Endodermal cell (in vitro differentiated cells): ENCODE results near the gene ARL4D. TPM values are rescaled to one million over a fixed set of nuclear protein-coding genes. Genes with fewer than 3 reads are reported as not detected.
"Not testable (repeated sequence)": the region's sequence is repeated elsewhere in the genome, so short reads cannot be mapped to it uniquely, and the experiment has no call there.

ENCODE experiments used
- DNase-seq: peaks from one replicate; pipeline ENCODE4 v3.0.0-alpha.2; 2017
- H3K27ac ChIP-seq: 2 replicates; pipeline ENCODE4 v1.5.1; 2013; ENCODE audit warnings: mild to moderate bottlenecking, low read depth, low read length, moderate library complexity
- H3K27me3 ChIP-seq: 2 replicates; pipeline ENCODE4 v1.6.1; 2013; ENCODE audit warnings: mild to moderate bottlenecking, low read length, moderate library complexity; ENCODE audit not compliant: insufficient read depth, control insufficient read depth, poor library complexity, severe bottlenecking
- H3K36me3 ChIP-seq: 2 replicates; pipeline ENCODE4 v1.7.0; 2013; ENCODE audit warnings: mild to moderate bottlenecking, low read length, moderate library complexity; ENCODE audit not compliant: control insufficient read depth, insufficient read depth
- H3K4me1 ChIP-seq: one replicate; pipeline ENCODE4 v1.7.0; 2013; ENCODE audit warnings: low read length; ENCODE audit not compliant: control insufficient read depth, insufficient read depth
- H3K4me3 ChIP-seq: 2 replicates; pipeline ENCODE4 v1.5.1; 2013; ENCODE audit warnings: mild to moderate bottlenecking, low read length, moderate library complexity
- H3K9ac ChIP-seq: 2 replicates; pipeline ENCODE4 v1.6.1; 2013; ENCODE audit warnings: mild to moderate bottlenecking, low read length, moderate library complexity; ENCODE audit not compliant: poor library complexity, severe bottlenecking; ENCODE audit errors: extremely low read depth
- H3K9me3 ChIP-seq: 2 replicates; pipeline ENCODE4 v1.6.1; 2013; ENCODE audit warnings: mild to moderate bottlenecking, low read length, moderate library complexity; ENCODE audit not compliant: control insufficient read depth
- H3K27ac Mint-ChIP-seq: 2 replicates; pipeline ENCODE4 v1.8.0; 2020; ENCODE audit warnings: mixed read lengths
- H3K27me3 Mint-ChIP-seq: 2 replicates; pipeline ENCODE4 v1.8.0; 2021; ENCODE audit warnings: mild to moderate bottlenecking, mixed read lengths; ENCODE audit not compliant: insufficient read depth
- H3K36me3 Mint-ChIP-seq: 2 replicates; pipeline ENCODE4 v1.8.0; 2020; ENCODE audit warnings: low read depth, mixed read lengths
- H3K4me1 Mint-ChIP-seq: 2 replicates; pipeline ENCODE4 v1.8.0; 2020; ENCODE audit warnings: mixed read lengths
- H3K4me3 Mint-ChIP-seq: 2 replicates; pipeline ENCODE4 v1.8.0; 2020; ENCODE audit warnings: mild to moderate bottlenecking, moderate library complexity, mixed read lengths
- H3K9me3 Mint-ChIP-seq: 2 replicates; pipeline ENCODE4 v1.8.0; 2020; ENCODE audit warnings: mild to moderate bottlenecking, mixed read lengths
- CTCF ChIP-seq: fragments of 200-600 bp; sonication (generic); conservative IDR thresholded peaks from 2 replicates; pipeline ENCODE4 v1.5.0; 2021; ENCODE audit warnings: antibody characterized with exemption, mild to moderate bottlenecking
- WGBS, 2 experiments: methylation state at CpG; one replicate each; pipeline versions ENCODE4 v1.1.5 to v1.1.7; 2013; ENCODE audit warnings: missing lambda C conversion rate in 2 of 2, mixed read lengths in 1 of 2; ENCODE audit not compliant: insufficient coverage in 1 of 2, insufficient read length in 1 of 2; 5-methylcytosine and 5-hydroxymethylcytosine counted together
- total RNA-seq, 2 donors: library from RNA; stranded (reverse); fragmentation: NEBNext Ultra II Directional in 1 of 2; extraction: Animal tissue kit (Norgen Biotek cat#: 25700) in 1 of 2; gene quantifications; 2 replicates in 1 of 2; 3 replicates in 1 of 2; pipeline ENCODE4 v1.2.1, GENCODE V29; 2021

The ARL4D gene
- total RNA-seq, 2 donors from 2014 or later, result 129 to 142 TPM

- peak; percentile 56 for DNase-seq
- no peak overlapping the region for H3K4me3 ChIP-seq
- H3K4me3 Mint-ChIP-seq, result no peak overlapping the region
- WGBS, 2 experiments, result 96 to 98% methylated on average over 27 of the region's 27 CpGs
- peaks cover 2% of the 10 kb centered on the region for H3K27me3 Mint-ChIP-seq
- H3K9ac ChIP-seq, result no peak overlapping the region
- H3K9me3 Mint-ChIP-seq, result peaks cover 39% of the 10 kb centered on the region
- no peak for TF ChIP-seq CTCF
- no peaks in the 10 kb centered on the region for H3K36me3 ChIP-seq
- no peak overlapping the region for H3K27ac ChIP-seq
- peaks cover 31% of the 10 kb centered on the region for H3K36me3 Mint-ChIP-seq
- no peaks in the 10 kb centered on the region for H3K4me1 ChIP-seq
- H3K27me3 ChIP-seq, result no peaks in the 10 kb centered on the region
- H3K27ac Mint-ChIP-seq, result no peak overlapping the region
- peaks cover 19% of the 10 kb centered on the region for H3K4me1 Mint-ChIP-seq
- no peaks in the 10 kb centered on the region for H3K9me3 ChIP-seq
Measured at GRCh38 chr17:43363181-43363925, 35.4 kb upstream of the ARL4D start.

- WGBS, 2 experiments, result 87 to 88% methylated on average over 9 to 10 of the region's 10 CpGs
- no peaks in the 10 kb centered on the region for H3K9me3 ChIP-seq
- no peaks in the 10 kb centered on the region for H3K27me3 ChIP-seq
- TF ChIP-seq CTCF, result no peak
- H3K4me3 Mint-ChIP-seq, result no peak overlapping the region
- DNase-seq, result no peak
- H3K4me3 ChIP-seq, result no peak overlapping the region
- no peaks in the 10 kb centered on the region for H3K27me3 Mint-ChIP-seq
- peaks cover 19% of the 10 kb centered on the region for H3K4me1 Mint-ChIP-seq
- no peaks in the 10 kb centered on the region for H3K4me1 ChIP-seq
- H3K36me3 ChIP-seq, result no peaks in the 10 kb centered on the region
- no peak overlapping the region for H3K9ac ChIP-seq
- no peak overlapping the region for H3K27ac ChIP-seq
- H3K36me3 Mint-ChIP-seq, result peaks cover 26% of the 10 kb centered on the region
- no peak overlapping the region for H3K27ac Mint-ChIP-seq
- peaks cover 38% of the 10 kb centered on the region for H3K9me3 Mint-ChIP-seq
Measured at GRCh38 chr17:43363926-43364285, 34.9 kb upstream of the ARL4D start.

GRCh38 chr17:43365356-43365755 is 33.4 kb upstream of the ARL4D start:
- H3K4me1 Mint-ChIP-seq, result peaks cover 28% of the 10 kb centered on the region
- WGBS, 2 experiments, result 93 to 100% methylated on average over 2 to 4 of the region's 4 CpGs

GRCh38 chr17:43365921-43366320 is 32.9 kb upstream of the ARL4D start:
- H3K27me3 Mint-ChIP-seq, H3K4me1 ChIP-seq, H3K36me3 ChIP-seq, H3K27me3 ChIP-seq, H3K27ac ChIP-seq, H3K9ac ChIP-seq, H3K4me3 ChIP-seq, DNase-seq, H3K9me3 ChIP-seq, H3K4me3 Mint-ChIP-seq, H3K27ac Mint-ChIP-seq: not testable (repeated sequence)
- H3K9me3 Mint-ChIP-seq, result peaks cover 25% of the 10 kb centered on the region
- peaks cover 28% of the 10 kb centered on the region for H3K4me1 Mint-ChIP-seq
- H3K36me3 Mint-ChIP-seq, result peaks cover 13% of the 10 kb centered on the region
- 93 to 97% methylated on average over 8 to 9 of the region's 9 CpGs for WGBS, 2 experiments

More at GRCh38 chr17:43365356-43365755, 33.4 kb upstream of the ARL4D start:
- H3K36me3 ChIP-seq, result no peaks in the 10 kb centered on the region
- H3K4me3 ChIP-seq, result no peak overlapping the region
- H3K4me1 ChIP-seq, result no peaks in the 10 kb centered on the region
- H3K9ac ChIP-seq, result no peak overlapping the region
- Mint-ChIP-seq H3K4me3 (no peak overlapping the region), H3K36me3 (peaks cover 16% of the 10 kb centered on the region), H3K9me3 (peaks cover 30% of the 10 kb centered on the region), H3K27ac (no peak overlapping the region), H3K27me3 (no peaks in the 10 kb centered on the region)
- TF ChIP-seq CTCF, result peak; percentile 54
- no peak for DNase-seq
- no peaks in the 10 kb centered on the region for H3K27me3 ChIP-seq
- H3K27ac ChIP-seq, result no peak overlapping the region
- H3K9me3 ChIP-seq, result no peaks in the 10 kb centered on the region
